SU-DHL-6 (cell line): ENCODE data around the gene MUC5AC.

Experiments used
- H2AFZ ChIP-seq: fragments of 200-600 bp; sonication (generic); 2 replicates; pipeline ENCODE4 v1.6.1; 2014; ENCODE audit warnings: low read depth, mild to moderate bottlenecking, moderate library complexity, mixed read lengths, antibody characterized with exemption, low read length; ENCODE audit not compliant: severe bottlenecking
- H3F3A ChIP-seq: fragments of 200-600 bp; shearing (Covaris generic); 2 replicates; pipeline ENCODE4 v1.6.0; 2016; ENCODE audit warnings: antibody characterized with exemption, mild to moderate bottlenecking; ENCODE audit not compliant: insufficient read depth
- H3K27ac ChIP-seq: fragments of 200-600 bp; sonication (generic); 2 replicates; pipeline ENCODE4 v1.5.1; 2016; ENCODE audit warnings: low read depth, mild to moderate bottlenecking, low read length, moderate library complexity, mixed read lengths
- H3K27me3 ChIP-seq: fragments of 200-600 bp; sonication (generic), shearing (Covaris generic); 2 replicates; pipeline ENCODE4 v1.6.0; 2014; ENCODE audit warnings: mild to moderate bottlenecking, low read length
- H3K36me3 ChIP-seq: fragments of 200-600 bp; sonication (generic); 2 replicates; pipeline ENCODE4 v1.6.1; 2014; ENCODE audit warnings: mild to moderate bottlenecking, low read length, mixed read lengths
- H3K4me2 ChIP-seq: fragments of 300-600, 200-600 bp; shearing (Covaris generic), sonication (generic); 2 replicates; pipeline ENCODE4 v1.6.0; 2014; ENCODE audit warnings: low read length, low read depth, mild to moderate bottlenecking; ENCODE audit not compliant: poor library complexity, severe bottlenecking
- H3K4me3 ChIP-seq: fragments of 200-600 bp; sonication (generic); 2 replicates; pipeline ENCODE4 v1.5.1; 2014; ENCODE audit warnings: antibody characterized with exemption, low read length, mild to moderate bottlenecking, mixed read lengths; ENCODE audit not compliant: insufficient read depth, poor library complexity, severe bottlenecking
- H3K79me2 ChIP-seq: fragments of 200-600 bp; sonication (generic); 2 replicates; pipeline ENCODE4 v1.6.1; 2014; ENCODE audit warnings: mild to moderate bottlenecking, low read length, moderate library complexity; ENCODE audit not compliant: insufficient read depth
- H3K9ac ChIP-seq: fragments of 200-600 bp; sonication (generic); 2 replicates; pipeline ENCODE4 v1.7.0; 2014; ENCODE audit warnings: mild to moderate bottlenecking, low read length
- H3K9me2 ChIP-seq: fragments of 200-600 bp; sonication (generic); replicated peaks from 2 replicates; pipeline ENCODE4 v1.6.1; 2014; ENCODE audit warnings: low read length; ENCODE audit not compliant: insufficient read depth
- H3K9me3 ChIP-seq: fragments of 200-600 bp; sonication (generic); 2 replicates; pipeline ENCODE4 v1.6.1; 2014; ENCODE audit warnings: low read length, mixed read lengths; ENCODE audit not compliant: insufficient read depth
- H4K20me1 ChIP-seq: fragments of 200-600 bp; sonication (generic); 2 replicates; pipeline ENCODE4 v1.6.1; 2014; ENCODE audit warnings: low read depth, mild to moderate bottlenecking, antibody characterized with exemption, low read length, moderate library complexity, mixed read lengths
- CTCF ChIP-seq: fragments of 200-600 bp; sonication (generic); IDR thresholded peaks from one replicate; pipeline ENCODE4 v1.5.1; 2017; ENCODE audit warnings: antibody characterized with exemption, mild to moderate bottlenecking, low read length, moderate library complexity; ENCODE audit not compliant: insufficient read depth, poor library complexity, severe bottlenecking
- EZH2phosphoT487 ChIP-seq: fragments of 200-600 bp; sonication (generic), shearing (Covaris generic); conservative IDR thresholded peaks from 2 replicates; pipeline ENCODE4 v1.6.1; 2018; ENCODE audit warnings: mild to moderate bottlenecking, antibody characterized with exemption, low read length, moderate library complexity, mixed read lengths

MUC5AC gene

GRCh38 chr11:1194977-1195681 is 37.4 kb downstream of the MUC5AC start:
- Histone ChIP-seq H3K4me2 (no peak overlapping the region), H3K9me3 (no peaks in the 10 kb centered on the region), H3K79me2 (no peaks in the 10 kb centered on the region), H3F3A (no peaks in the 10 kb centered on the region), H4K20me1 (no peaks in the 10 kb centered on the region), H3K27ac (no peak overlapping the region), H3K4me3 (no peak overlapping the region), H3K9ac (no peak overlapping the region), H2AFZ (no peak overlapping the region), H3K27me3 (no peaks in the 10 kb centered on the region), H3K9me2 (no peaks in the 10 kb centered on the region), H3K36me3 (no peaks in the 10 kb centered on the region)
- TF ChIP-seq CTCF (no peak), EZH2phosphoT487 (no peak)

GRCh38 chr11:1195682-1196515 is 38.1 kb downstream of the MUC5AC start:
- no peak for TF ChIP-seq CTCF
- no peak for TF ChIP-seq EZH2phosphoT487
- Histone ChIP-seq H3K36me3 (no peaks in the 10 kb centered on the region), H3K9me2 (no peaks in the 10 kb centered on the region), H3K27me3 (no peaks in the 10 kb centered on the region), H3K4me2 (no peak overlapping the region), H2AFZ (no peak overlapping the region), H3K9ac (no peak overlapping the region), H4K20me1 (no peaks in the 10 kb centered on the region), H3K9me3 (no peaks in the 10 kb centered on the region), H3K79me2 (no peaks in the 10 kb centered on the region), H3K27ac (no peak overlapping the region), H3K4me3 (no peak overlapping the region), H3F3A (no peaks in the 10 kb centered on the region)

GRCh38 chr11:1196516-1197391 is 39.0 kb downstream of the MUC5AC start:
- H3K27me3 ChIP-seq, result no peaks in the 10 kb centered on the region
- no peaks in the 10 kb centered on the region for H3K36me3 ChIP-seq
- H3K79me2 ChIP-seq, result no peaks in the 10 kb centered on the region
- no peak overlapping the region for H3K4me2 ChIP-seq
- H3K9ac ChIP-seq, result no peak overlapping the region
- H2AFZ ChIP-seq, result no peak overlapping the region
- TF ChIP-seq EZH2phosphoT487 (no peak), CTCF (no peak)
- H3K9me2 ChIP-seq, result no peaks in the 10 kb centered on the region
- no peak overlapping the region for H3K27ac ChIP-seq
- no peaks in the 10 kb centered on the region for H3F3A ChIP-seq
- H3K9me3 ChIP-seq, result no peaks in the 10 kb centered on the region; the same call in 1 of the 2 replicates
- no peaks in the 10 kb centered on the region for H4K20me1 ChIP-seq
- H3K4me3 ChIP-seq, result no peak overlapping the region
